Dendritic cell treated with granulocyte-macrophage colony-stimulating factor and Interleukin-4, amounts not matched to agents 40 ng/mL and 50 ng/mL, for 4 days (primary cell): ENCODE data around the gene INPP4A.

Source experiments
- H3K27ac Mint-ChIP-seq: one replicate; pipeline ENCODE4 v1.8.0; 2022; ENCODE audit warnings: mild to moderate bottlenecking, mixed read lengths
- H3K27me3 Mint-ChIP-seq: one replicate; pipeline ENCODE4 v1.8.0; 2022; ENCODE audit warnings: mild to moderate bottlenecking, mixed read lengths
- H3K36me3 Mint-ChIP-seq: one replicate; pipeline ENCODE4 v1.8.0; 2022; ENCODE audit warnings: low read depth, mixed read lengths
- H3K4me1 Mint-ChIP-seq: one replicate; pipeline ENCODE4 v1.8.0; 2022; ENCODE audit warnings: low read depth, mixed read lengths
- H3K4me3 Mint-ChIP-seq: one replicate; pipeline ENCODE4 v1.8.0; 2022; ENCODE audit warnings: mild to moderate bottlenecking, moderate library complexity, mixed read lengths
- H3K9me3 Mint-ChIP-seq: one replicate; pipeline ENCODE4 v1.8.0; 2022; ENCODE audit warnings: mixed read lengths
- intact Hi-C: fragments of 100-400 bp; cut with micrococcal nuclease; formaldehyde crosslinking; loops from one replicate; pipeline ENCODE4 v1.15.0; 2022

The INPP4A gene

DNA sequence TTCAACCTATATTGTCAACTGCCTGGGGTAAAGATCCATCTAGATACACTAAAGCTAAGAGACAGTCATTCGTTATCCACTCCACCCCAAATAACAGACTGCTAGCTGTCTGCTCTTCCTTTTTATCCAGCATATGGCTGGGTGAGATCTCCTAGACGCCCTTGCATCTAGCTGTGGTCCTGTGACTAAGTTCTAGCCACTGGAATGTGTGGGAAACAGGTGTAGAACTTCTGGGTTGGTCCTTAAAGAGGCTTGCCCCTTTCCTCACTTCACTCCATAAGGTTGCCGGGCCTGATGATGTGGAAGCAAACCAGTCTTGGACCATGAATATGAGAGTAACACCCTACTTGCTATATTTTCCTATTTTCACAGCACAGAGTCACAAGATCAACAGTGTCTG lies 160.4 kb downstream of the INPP4A start:
- Mint-ChIP-seq H3K27ac (peak overlapping the region; percentile 58), H3K4me3 (no peak overlapping the region), H3K36me3 (peaks cover 68% of the 10 kb centered on the region), H3K27me3 (no peaks in the 10 kb centered on the region), H3K9me3 (no peaks in the 10 kb centered on the region), H3K4me1 (peaks cover 38% of the 10 kb centered on the region)
- intact Hi-C loops: loop anchor here (5.0 kb wide), 2 partner anchors 577 to 943 kb away; partner anchors contain the start of genes ACTR1B, MITD1 and MRPL30

DNA sequence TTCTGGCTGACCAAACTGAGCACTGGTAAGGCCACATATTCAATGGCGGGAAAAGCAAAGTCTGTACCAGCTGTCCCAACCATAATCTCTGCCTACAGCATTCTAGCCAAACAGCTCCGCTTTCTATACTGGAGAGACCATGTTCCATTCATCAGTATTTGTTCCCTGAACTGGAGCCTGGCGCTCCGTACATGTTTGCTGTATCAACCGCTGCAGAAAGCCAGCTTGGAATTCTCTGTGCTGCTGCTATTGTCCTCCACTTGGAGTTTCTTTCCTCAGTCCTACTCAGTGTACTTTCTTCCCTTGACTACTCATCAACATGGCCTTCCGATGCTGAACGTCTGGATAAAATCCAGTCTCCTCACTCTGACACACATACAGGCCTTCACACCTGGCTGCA lies 161.8 kb downstream of the INPP4A start:
- Mint-ChIP-seq H3K4me3 (no peak overlapping the region), H3K9me3 (no peaks in the 10 kb centered on the region), H3K4me1 (peaks cover 44% of the 10 kb centered on the region), H3K36me3 (peaks cover 70% of the 10 kb centered on the region), H3K27ac (no peak overlapping the region), H3K27me3 (no peaks in the 10 kb centered on the region)
- intact Hi-C loops: loop anchor here (5.0 kb wide), 2 partner anchors 576 to 944 kb away; partner anchors contain the start of genes ACTR1B, MITD1 and MRPL30

DNA sequence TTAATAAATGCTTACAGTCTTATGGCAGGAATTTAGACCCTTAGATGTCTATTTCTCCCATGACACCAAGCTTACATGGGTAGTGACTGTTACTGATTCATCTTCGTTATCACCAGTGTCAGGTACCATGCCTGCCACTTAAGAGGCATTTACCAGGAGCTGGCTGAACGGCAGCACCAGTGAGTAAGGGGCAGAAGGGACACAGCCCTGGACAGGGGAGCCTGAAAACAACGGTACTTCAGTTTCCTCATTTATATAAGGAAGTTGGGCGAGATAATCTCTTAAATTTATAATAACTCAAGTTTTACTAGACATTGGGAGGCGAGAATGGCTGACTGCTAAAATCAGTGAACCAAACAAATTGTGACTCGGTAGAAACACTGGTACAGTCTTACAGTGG lies 162.4 kb downstream of the INPP4A start:
- H3K36me3 Mint-ChIP-seq: peaks cover 70% of the 10 kb centered on the region

DNA sequence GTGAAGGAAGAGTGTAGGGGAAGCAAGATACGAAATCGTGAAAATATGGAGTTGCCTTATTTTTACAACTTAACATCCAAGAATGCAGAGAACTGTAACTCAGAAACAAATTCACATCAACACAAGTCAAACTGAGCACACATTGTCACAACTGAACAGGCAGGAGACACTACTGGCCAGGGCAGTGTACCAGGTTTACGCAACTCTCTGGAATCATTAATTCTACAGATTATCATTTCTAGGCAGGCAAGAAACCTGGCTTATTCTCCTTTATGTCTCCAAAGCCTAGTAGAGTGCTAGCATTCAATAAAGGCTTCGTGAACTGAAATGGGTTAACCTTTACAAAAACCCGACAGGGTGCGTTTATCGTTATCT lies 163.1 kb downstream of the INPP4A start:
- H3K9me3 Mint-ChIP-seq: no peaks in the 10 kb centered on the region
- intact Hi-C loops: loop anchor here (5.0 kb wide), 2 partner anchors 575 to 945 kb away; partner anchors contain the start of genes ACTR1B, MITD1 and MRPL30
- peaks cover 49% of the 10 kb centered on the region for H3K4me1 Mint-ChIP-seq
- peaks cover 70% of the 10 kb centered on the region for H3K36me3 Mint-ChIP-seq
- H3K27ac Mint-ChIP-seq: peak overlapping the region; percentile 99
- H3K27me3 Mint-ChIP-seq: no peaks in the 10 kb centered on the region
- H3K4me3 Mint-ChIP-seq: peak overlapping the region; percentile 93

More for the DNA sequence above, 162.4 kb downstream of the INPP4A start:
- peaks cover 49% of the 10 kb centered on the region for H3K4me1 Mint-ChIP-seq
- intact Hi-C loops: loop anchor here (5.0 kb wide), 2 partner anchors 575 to 945 kb away; partner anchors contain the start of genes ACTR1B, MITD1 and MRPL30
- H3K4me3 Mint-ChIP-seq: peak overlapping the region; percentile 93
- H3K27ac Mint-ChIP-seq: peak overlapping the region; percentile 99
- no peaks in the 10 kb centered on the region for H3K9me3 Mint-ChIP-seq
- H3K27me3 Mint-ChIP-seq: no peaks in the 10 kb centered on the region

DNA sequence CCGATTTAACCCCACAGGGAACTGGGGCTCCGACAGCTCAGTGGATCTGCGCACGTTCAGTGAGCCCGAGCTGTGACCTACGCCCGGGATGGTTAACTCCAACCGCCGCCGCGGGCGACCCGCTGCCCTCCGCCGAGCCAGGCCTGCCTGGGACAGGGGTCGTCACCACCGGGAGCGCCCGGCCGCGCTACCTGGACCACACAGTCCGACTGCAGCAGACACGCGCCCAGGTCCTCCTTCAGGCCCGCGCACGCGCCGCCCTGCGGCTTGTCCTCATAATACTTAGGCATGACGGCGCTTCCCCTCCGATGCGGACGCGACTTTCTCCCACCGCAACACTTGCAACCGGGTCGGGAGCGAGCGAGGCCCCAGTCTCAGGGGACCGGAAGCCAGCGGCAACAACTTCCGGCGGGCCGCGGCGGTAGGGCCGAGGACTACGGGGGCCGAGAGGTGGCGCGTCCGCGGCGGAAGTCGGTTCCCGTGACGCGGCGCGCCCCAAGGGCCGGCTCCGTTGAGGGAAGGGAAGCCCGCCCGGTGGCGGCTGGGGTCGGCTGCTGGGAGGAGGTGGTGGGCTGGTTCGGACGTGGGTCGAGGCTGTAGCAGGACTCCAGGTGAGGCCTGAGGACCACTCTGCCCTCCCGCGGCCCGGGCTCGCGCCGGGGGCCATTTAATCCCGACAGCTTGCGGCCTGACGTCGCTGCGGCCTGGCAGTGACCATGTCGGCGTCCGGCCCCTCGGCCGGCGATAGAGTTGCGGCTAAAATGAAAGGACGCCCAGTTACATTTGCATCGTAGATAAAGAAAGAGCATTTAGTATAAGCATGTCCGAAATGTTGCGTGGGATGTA lies 163.7 kb downstream of the INPP4A start, which contains the start of the genes COA5 and UNC50:
COA5 (minus strand) TSS at position 397 of the 846 bp plus-strand sequence; CDS start at position 290, 107 bp downstream.
UNC50 (plus strand) TSS at position 474 of the 846 bp plus-strand sequence. CDS start 1,171 bp downstream, outside the sequence.
- intact Hi-C loops: loop anchor here (5.0 kb wide), 2 partner anchors 574 to 946 kb away; partner anchors contain the start of genes ACTR1B, MITD1 and MRPL30
- Mint-ChIP-seq H3K36me3 (peaks cover 70% of the 10 kb centered on the region), H3K27ac (peak within 1 kb of the TSS; percentile 99), H3K9me3 (no peaks in the 10 kb centered on the region), H3K27me3 (no peaks in the 10 kb centered on the region), H3K4me1 (peaks cover 51% of the 10 kb centered on the region), H3K4me3 (peak within 1 kb of the TSS; percentile 93)

DNA sequence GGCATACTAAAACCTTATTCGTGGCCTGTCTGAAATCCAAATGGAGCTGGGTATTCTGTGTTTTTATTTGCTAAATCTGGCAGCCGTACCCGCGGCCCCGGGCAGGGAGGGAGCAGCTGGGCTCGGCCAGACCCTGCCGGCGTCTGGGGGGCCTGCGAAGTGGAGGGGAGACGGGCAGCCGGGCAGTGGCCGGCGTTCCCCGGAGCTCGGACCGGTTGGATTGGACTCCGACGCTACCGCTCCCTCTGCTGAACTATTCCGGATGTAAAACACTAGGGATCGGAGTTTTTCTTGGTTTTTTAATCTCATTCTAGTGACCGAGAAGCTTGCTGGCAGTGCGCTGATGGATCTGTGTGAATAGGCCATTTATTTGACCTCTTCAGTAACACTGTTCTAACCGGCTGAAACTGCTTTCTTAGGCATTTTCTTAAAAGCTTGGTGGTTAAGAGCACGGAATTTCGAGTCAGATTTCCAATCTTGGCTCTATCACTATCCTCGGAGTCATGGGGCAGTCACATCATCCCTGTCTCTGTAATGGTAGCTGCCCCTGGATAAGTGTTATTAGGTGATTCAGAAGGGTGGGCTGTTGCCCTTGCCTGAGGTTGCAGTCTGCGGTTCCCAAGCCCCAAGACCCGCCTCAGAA lies 164.4 kb downstream of the INPP4A start:
- H3K27ac Mint-ChIP-seq: peak overlapping the region; percentile 99
- intact Hi-C loops: loop anchor here (5.0 kb wide), 2 partner anchors 573 to 947 kb away; partner anchors contain the start of genes ACTR1B, MITD1 and MRPL30
- peaks cover 58% of the 10 kb centered on the region for H3K4me1 Mint-ChIP-seq
- H3K4me3 Mint-ChIP-seq: peak overlapping the region; percentile 93
- H3K36me3 Mint-ChIP-seq: peaks cover 70% of the 10 kb centered on the region
- H3K27me3 Mint-ChIP-seq: no peaks in the 10 kb centered on the region
- no peaks in the 10 kb centered on the region for H3K9me3 Mint-ChIP-seq

DNA sequence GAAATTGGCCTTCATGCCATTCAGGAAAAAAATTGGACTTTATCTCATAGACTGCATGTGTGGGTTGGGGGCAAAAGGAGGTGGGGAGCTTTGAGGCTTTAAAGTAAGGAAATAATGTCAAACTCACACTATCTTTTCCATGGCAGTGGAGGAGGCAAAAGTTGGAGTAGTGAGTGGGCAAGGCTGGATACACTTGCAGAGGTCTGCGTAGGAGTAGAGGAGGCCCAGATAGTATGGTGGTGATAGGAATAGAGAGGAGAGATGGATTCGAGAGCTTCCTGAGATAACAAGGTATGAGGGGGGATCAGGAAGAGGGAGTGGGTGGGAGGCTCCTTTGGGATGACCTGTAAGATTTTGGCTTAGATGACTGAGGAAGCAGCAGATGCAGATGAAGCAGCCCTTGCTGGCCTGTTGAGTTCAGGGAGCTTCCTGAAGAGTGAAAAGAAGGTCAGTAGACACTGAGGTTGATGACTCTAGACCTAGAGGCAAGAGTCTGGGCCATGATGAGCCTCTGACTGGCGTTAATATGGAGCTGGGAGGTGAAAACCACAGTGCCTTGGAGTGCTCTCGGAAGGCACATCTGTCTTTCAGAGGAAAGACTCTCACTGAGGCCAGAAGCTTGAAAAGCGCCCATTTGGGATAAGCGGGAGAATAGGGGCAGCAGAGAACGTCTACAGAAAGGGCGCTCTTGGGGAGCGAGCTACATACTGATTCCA lies 169.5 kb downstream of the INPP4A start:
- H3K27me3 Mint-ChIP-seq: no peaks in the 10 kb centered on the region
- no peaks in the 10 kb centered on the region for H3K9me3 Mint-ChIP-seq
- intact Hi-C loops: no loop called here
- peak overlapping the region; percentile 28 for H3K27ac Mint-ChIP-seq
- H3K4me1 Mint-ChIP-seq: peaks cover 40% of the 10 kb centered on the region
- no peak overlapping the region for H3K4me3 Mint-ChIP-seq
- peaks cover 88% of the 10 kb centered on the region for H3K36me3 Mint-ChIP-seq

DNA sequence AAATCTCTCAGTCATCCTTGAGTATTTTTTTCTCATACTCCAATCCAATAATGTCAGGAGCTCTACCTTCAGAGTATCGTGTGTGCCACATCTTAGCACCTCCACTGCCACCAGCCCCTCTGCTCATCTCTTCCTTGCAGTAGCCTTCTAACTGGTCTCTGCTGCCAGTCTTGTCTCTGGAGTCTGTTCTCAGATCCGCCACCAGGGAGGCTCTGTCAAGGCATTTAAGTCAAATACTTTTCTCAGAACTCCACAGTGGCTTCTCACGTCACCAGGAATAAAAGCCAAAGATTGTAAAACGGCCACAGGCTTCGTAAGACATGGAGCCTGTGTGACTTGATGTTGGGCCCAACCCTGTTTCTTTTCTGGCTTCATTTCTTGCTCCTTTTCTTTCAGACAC lies 170.8 kb downstream of the INPP4A start:
- H3K36me3 Mint-ChIP-seq: peaks cover 86% of the 10 kb centered on the region
- H3K4me1 Mint-ChIP-seq: peaks cover 27% of the 10 kb centered on the region
- intact Hi-C loops: no loop called here
- no peak overlapping the region for H3K27ac Mint-ChIP-seq
- no peaks in the 10 kb centered on the region for H3K9me3 Mint-ChIP-seq
- no peak overlapping the region for H3K4me3 Mint-ChIP-seq
- no peaks in the 10 kb centered on the region for H3K27me3 Mint-ChIP-seq

DNA sequence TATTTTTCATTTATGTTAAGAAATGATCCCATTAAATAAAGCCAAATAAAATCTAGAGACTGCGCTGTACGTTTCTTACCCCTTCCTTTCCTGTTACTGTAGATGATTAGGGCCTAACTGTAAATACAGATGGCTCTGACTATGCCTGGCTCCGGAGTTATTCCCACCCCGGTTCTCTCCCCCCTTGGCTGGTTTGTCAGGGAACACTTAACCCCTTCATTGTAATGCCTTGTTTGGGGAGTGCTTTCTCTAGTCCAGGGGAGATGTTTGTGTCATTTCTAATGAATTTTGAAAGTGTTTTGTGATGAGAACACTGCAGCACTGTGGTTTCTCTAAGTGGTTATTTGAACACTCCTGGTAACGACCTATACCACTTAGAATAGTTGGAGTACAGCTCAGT lies 172.5 kb downstream of the INPP4A start:
- peaks cover 20% of the 10 kb centered on the region for H3K4me1 Mint-ChIP-seq
- intact Hi-C loops: no loop called here

DNA sequence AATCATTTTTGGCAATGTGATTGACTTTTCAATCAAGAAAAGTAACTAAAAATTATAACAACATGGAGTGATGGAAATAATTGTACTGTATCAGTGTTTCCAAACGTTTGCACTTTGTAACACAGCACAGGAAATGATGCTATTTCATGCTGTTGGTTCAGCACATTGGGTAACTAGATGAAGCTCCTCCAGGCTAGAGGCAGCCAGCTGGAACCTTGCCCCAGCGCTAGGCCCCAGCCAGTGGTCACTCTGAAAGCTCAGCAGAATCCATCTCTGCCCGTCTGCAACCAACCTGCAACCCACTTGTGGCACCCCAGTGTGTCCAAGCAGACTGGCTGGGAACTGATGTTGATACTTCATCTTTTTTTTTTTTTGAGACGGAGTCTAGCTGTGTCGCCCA lies 179.0 kb downstream of the INPP4A start:
- intact Hi-C loops: no loop called here
- no peaks in the 10 kb centered on the region for H3K9me3 Mint-ChIP-seq
- H3K4me3 Mint-ChIP-seq: no peak overlapping the region
- H3K27ac Mint-ChIP-seq: no peak overlapping the region
- no peaks in the 10 kb centered on the region for H3K27me3 Mint-ChIP-seq
- no peaks in the 10 kb centered on the region for H3K4me1 Mint-ChIP-seq
- peaks cover 93% of the 10 kb centered on the region for H3K36me3 Mint-ChIP-seq

More for the DNA sequence above, 172.5 kb downstream of the INPP4A start:
- H3K4me3 Mint-ChIP-seq: no peak overlapping the region
- H3K27me3 Mint-ChIP-seq: no peaks in the 10 kb centered on the region
- H3K36me3 Mint-ChIP-seq: peaks cover 86% of the 10 kb centered on the region
- no peaks in the 10 kb centered on the region for H3K9me3 Mint-ChIP-seq
- no peak overlapping the region for H3K27ac Mint-ChIP-seq

DNA sequence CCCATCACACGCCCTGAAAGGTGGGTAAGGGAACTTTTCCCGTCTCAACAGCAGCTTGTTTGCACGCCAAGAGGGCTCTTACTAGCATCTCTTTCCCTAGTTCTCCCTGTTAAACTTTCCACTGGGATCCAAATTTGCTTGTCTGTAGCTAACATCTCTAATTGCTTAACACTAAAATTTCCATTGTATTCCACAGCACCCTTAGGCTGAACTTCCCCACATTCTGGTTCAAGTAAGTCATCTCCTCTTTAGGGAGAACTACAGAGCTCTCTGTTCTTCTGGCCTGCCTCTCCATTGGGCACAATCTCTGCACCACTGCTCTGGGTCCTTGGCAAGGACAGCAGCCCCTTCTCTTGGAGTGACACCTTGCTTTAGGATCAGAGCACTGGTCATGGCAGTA lies 187.7 kb downstream of the INPP4A start:
- no peaks in the 10 kb centered on the region for H3K9me3 Mint-ChIP-seq
- H3K4me3 Mint-ChIP-seq: no peak overlapping the region
- no peaks in the 10 kb centered on the region for H3K4me1 Mint-ChIP-seq
- H3K27ac Mint-ChIP-seq: no peak overlapping the region
- H3K27me3 Mint-ChIP-seq: no peaks in the 10 kb centered on the region
- intact Hi-C loops: no loop called here
- H3K36me3 Mint-ChIP-seq: peaks cover 91% of the 10 kb centered on the region

DNA sequence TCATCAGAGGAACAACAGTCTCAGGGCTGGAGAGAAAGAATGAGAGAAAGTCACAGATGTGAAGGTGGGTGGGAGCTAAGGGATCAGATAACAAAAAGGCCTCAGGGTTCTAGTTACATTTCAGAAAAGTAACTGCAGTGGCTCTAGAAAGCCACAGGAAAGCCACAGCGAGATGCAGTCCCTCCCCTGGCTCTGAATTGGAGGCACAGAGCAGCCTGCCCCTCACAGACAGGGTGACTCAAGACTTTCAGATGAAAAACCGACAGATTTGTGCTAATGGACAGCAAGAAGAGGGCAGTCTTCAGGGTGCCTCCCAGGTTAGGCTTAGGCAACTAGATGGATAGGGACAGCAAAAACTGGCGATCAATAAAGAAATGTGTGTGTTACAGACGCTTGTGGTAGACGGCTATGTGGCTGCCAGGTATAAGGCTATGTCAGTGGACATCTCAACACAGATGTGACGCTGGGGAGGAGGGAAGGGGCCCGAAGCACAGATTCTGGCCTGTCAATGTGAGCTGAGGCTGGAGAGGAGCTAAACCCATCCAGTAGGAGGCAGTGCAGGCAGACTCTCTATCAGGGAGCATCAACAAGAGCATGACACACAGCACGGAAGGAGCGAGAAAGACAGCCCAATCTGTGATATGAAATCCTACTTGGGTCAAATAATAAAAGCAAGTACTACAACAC lies 189.9 kb downstream of the INPP4A start:
- Mint-ChIP-seq H3K36me3 (peaks cover 95% of the 10 kb centered on the region), H3K4me3 (no peak overlapping the region), H3K4me1 (no peaks in the 10 kb centered on the region), H3K27ac (no peak overlapping the region), H3K9me3 (no peaks in the 10 kb centered on the region), H3K27me3 (no peaks in the 10 kb centered on the region)
- intact Hi-C loops: no loop called here
